Gastroesophageal sphincter (tissue), 3 donors: ENCODE data around the gene MIPEP.

Experiments
- CTCF ChIP-seq, 4 experiments: fragments of 200-600 bp in 2 of 4; fragments of 450-650 bp in 2 of 4; sonication (generic) in 1 of 4; IDR thresholded peaks; one replicate each; pipeline ENCODE4 v1.5.1; 2017 to 2019; ENCODE audit warnings: antibody characterized with exemption in 4 of 4, mild to moderate bottlenecking in 2 of 4, moderate library complexity in 2 of 4
- EP300 ChIP-seq: sonication (generic); formaldehyde crosslinking; IDR thresholded peaks from one replicate; pipeline ENCODE4 v1.6.1; 2017; ENCODE audit warnings: antibody characterized with exemption, mild to moderate bottlenecking
- POLR2A ChIP-seq, 2 donors: fragments of 450-650 bp; IDR thresholded peaks; one replicate each; pipeline ENCODE4 v1.6.1; 2017; ENCODE audit warnings: antibody characterized with exemption in 2 of 2, mild to moderate bottlenecking in 2 of 2, moderate library complexity in 1 of 2
- POLR2AphosphoS5 ChIP-seq: sonication (generic); formaldehyde crosslinking; IDR thresholded peaks from one replicate; pipeline ENCODE4 v1.6.1; 2017; ENCODE audit warnings: antibody characterized with exemption

- TF ChIP-seq CTCF (IDR thresholded peaks at IDR 0.05) (no peak), POLR2A (IDR thresholded peaks at IDR 0.05) (no peak), POLR2AphosphoS5 (no peak), EP300 (no peak)
Observed at GRCh38 chr13:23765531-23765930, 123.7 kb downstream of the MIPEP start.
